ENCODE measurements around the gene OVOL2. TPM values are rescaled to one million over a fixed set of nuclear protein-coding genes. Genes with fewer than 3 reads are reported as not detected.
A peak's percentile ranks its signal among the peaks of the same experiment; 100 is the strongest.

Gene OVOL2
- total RNA-seq, 1 donor from 2014 or later = 3.1 TPM

- no peak for TF ChIP-seq CTCF (IDR thresholded peaks at IDR 0.05; ENCODE audit: insufficient read depth, low read length, poor library complexity, severe bottlenecking)
- no peak for DNase-seq (ENCODE audit: low read depth)
- no peaks in the 10 kb centered on the region for H3K36me3 ChIP-seq (ENCODE audit: control insufficient read depth, insufficient read depth, low read length)
- no peak overlapping the region for H3K4me3 ChIP-seq (ENCODE audit: low read depth, low read length)
- no peaks in the 10 kb centered on the region for H3K27me3 ChIP-seq (ENCODE audit: control insufficient read depth, insufficient read depth, low read length)
Measured at GRCh38 chr20:18079756-18080353, 22.1 kb upstream of the OVOL2 start.

GRCh38 chr20:18077157-18077556 lies 19.4 kb upstream of the OVOL2 start:
- DNase-seq (ENCODE audit: low read depth) = no peak
- peaks cover 2% of the 10 kb centered on the region for H3K27me3 ChIP-seq (ENCODE audit: control insufficient read depth, insufficient read depth, low read length)

GRCh38 chr20:18072532-18072931 lies 14.8 kb upstream of the OVOL2 start:
- H3K36me3 ChIP-seq (ENCODE audit: control insufficient read depth, insufficient read depth, low read length) = no peaks in the 10 kb centered on the region
- peaks cover 2% of the 10 kb centered on the region for H3K27me3 ChIP-seq (ENCODE audit: control insufficient read depth, insufficient read depth, low read length)
- TF ChIP-seq CTCF (IDR thresholded peaks at IDR 0.05; ENCODE audit: insufficient read depth, low read length, poor library complexity, severe bottlenecking) = no peak
- no peak for DNase-seq (ENCODE audit: low read depth)
- no peak overlapping the region for H3K4me3 ChIP-seq (ENCODE audit: low read depth, low read length)

More at GRCh38 chr20:18077157-18077556, 19.4 kb upstream of the OVOL2 start:
- no peaks in the 10 kb centered on the region for H3K36me3 ChIP-seq (ENCODE audit: control insufficient read depth, insufficient read depth, low read length)
- no peak overlapping the region for H3K4me3 ChIP-seq (ENCODE audit: low read depth, low read length)
- TF ChIP-seq CTCF (IDR thresholded peaks at IDR 0.05; ENCODE audit: insufficient read depth, low read length, poor library complexity, severe bottlenecking) = no peak

- Histone ChIP-seq H3K27me3 (ENCODE audit: control insufficient read depth, insufficient read depth, low read length) (no peaks in the 10 kb centered on the region), H3K4me3 (ENCODE audit: low read depth, low read length) (no peak overlapping the region), H3K36me3 (ENCODE audit: control insufficient read depth, insufficient read depth, low read length) (no peaks in the 10 kb centered on the region)
- TF ChIP-seq CTCF (IDR thresholded peaks at IDR 0.05; ENCODE audit: insufficient read depth, low read length, poor library complexity, severe bottlenecking) = peak; percentile 15
- DNase-seq (ENCODE audit: low read depth) = no peak
Measured at GRCh38 chr20:18066421-18067333, 9.0 kb upstream of the OVOL2 start.

GRCh38 chr20:18063676-18064075 lies 6.0 kb upstream of the OVOL2 start:
- Histone ChIP-seq H3K36me3 (ENCODE audit: control insufficient read depth, insufficient read depth, low read length) (no peaks in the 10 kb centered on the region), H3K4me3 (ENCODE audit: low read depth, low read length) (no peak overlapping the region), H3K27me3 (ENCODE audit: control insufficient read depth, insufficient read depth, low read length) (peaks cover 17% of the 10 kb centered on the region)
- DNase-seq (ENCODE audit: low read depth) = no peak
- no peak for TF ChIP-seq CTCF (IDR thresholded peaks at IDR 0.05; ENCODE audit: insufficient read depth, low read length, poor library complexity, severe bottlenecking)
